Left ventricle myocardium superior (tissue), 1 donor: ENCODE measurements around the gene SKOR2. TPM values are rescaled to one million over a fixed set of nuclear protein-coding genes. Genes with fewer than 3 reads are reported as not detected.

Experiments used
- ATAC-seq: fragments of 200-7000 bp; cut with Tn5 transposase; one replicate; pipeline ENCODE4 v1.9.1; 2020; ENCODE audit warnings: mild to moderate bottlenecking, moderate library complexity
- DNase-seq: peaks from one replicate; pipeline ENCODE4 v3.0.0-alpha.2; 2020
- intact Hi-C: fragments of 100-400 bp; cut with micrococcal nuclease; formaldehyde crosslinking; loops from one replicate; pipeline ENCODE4 v1.11.0; 2022
- long read RNA-seq: library from polyadenylated mRNA; unstranded; transcript quantifications from one replicate; pipeline ENCODE4 v2.0.0, GENCODE V29; 2021
- total RNA-seq: library from RNA; stranded (reverse); fragmentation: NEBNext Ultra II Directional; extraction: Animal tissue kit (Norgen Biotek cat#: 25700); gene quantifications from one replicate; pipeline ENCODE4 v1.2.1, GENCODE V29; 2021
- donor health status: DM: no; HTN: yes; CAD: no; lungs with severe emphysema.

SKOR2 gene, protein sequence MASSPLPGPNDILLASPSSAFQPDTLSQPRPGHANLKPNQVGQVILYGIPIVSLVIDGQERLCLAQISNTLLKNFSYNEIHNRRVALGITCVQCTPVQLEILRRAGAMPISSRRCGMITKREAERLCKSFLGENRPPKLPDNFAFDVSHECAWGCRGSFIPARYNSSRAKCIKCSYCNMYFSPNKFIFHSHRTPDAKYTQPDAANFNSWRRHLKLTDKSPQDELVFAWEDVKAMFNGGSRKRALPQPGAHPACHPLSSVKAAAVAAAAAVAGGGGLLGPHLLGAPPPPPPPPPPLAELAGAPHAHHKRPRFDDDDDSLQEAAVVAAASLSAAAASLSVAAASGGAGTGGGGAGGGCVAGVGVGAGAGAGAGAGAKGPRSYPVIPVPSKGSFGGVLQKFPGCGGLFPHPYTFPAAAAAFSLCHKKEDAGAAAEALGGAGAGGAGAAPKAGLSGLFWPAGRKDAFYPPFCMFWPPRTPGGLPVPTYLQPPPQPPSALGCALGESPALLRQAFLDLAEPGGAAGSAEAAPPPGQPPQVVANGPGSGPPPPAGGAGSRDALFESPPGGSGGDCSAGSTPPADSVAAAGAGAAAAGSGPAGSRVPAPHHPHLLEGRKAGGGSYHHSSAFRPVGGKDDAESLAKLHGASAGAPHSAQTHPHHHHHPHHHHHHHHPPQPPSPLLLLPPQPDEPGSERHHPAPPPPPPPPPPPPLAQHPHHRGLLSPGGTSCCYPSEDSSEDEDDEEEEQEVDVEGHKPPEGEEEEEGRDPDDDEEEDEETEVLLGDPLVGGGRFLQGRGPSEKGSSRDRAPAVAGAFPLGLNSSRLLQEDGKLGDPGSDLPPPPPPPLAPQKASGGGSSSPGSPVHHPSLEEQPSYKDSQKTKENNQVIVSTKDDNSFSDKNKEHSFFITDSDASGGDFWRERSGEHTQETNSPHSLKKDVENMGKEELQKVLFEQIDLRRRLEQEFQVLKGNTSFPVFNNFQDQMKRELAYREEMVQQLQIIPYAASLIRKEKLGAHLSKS
- total RNA-seq = not detected
- long read RNA-seq = 0 reads

DNA sequence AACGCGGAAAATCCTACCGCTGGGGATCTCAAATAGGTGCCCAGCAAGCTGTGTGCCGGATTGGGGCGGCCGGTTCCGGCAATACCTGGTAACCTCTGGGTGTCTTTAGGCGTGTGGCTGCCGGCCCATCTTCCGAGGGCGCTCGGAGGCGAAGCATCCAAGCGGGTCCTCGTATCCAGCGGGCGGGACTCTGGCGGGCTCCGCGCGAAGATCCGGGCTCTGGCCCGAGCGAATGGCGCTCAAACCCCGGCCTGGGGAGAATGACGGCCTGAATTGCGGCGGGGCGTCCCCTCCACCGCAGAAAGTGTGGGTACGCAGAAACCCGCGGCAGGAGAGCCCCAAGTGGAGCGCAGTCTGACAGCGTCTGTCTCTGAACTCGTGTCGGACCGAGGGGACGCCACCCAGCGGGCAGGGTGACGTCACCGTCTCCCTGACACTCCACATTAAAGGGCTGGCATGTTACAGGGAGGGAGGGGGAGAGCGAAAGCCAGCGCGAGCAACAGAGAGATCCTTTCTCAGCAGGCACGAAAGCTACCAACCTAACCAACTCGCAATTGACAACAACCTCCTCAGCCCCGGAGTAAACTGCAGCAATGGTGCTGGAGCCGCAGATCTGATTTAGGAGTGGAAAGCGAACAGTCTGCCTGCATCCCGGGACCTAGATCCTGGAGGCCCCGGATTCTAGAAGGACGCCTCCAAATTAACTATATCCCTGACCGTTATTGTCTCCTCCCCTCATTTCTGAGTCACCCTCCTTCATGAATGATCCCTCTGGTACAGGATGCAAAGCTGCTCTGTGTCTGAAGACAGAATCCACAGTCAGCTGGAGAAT is at the start of gene SKOR2:
TSS of gene SKOR2 (minus strand) at position 372 of the 832 bp plus-strand sequence. CDS start 2,477 bp downstream, outside the sequence.
- DNase-seq = no peak
- no peak for ATAC-seq
- intact Hi-C loops = loop anchor here (10.0 kb wide), 1 partner anchor 343 kb away; no protein-coding TSS in a partner anchor

DNA sequence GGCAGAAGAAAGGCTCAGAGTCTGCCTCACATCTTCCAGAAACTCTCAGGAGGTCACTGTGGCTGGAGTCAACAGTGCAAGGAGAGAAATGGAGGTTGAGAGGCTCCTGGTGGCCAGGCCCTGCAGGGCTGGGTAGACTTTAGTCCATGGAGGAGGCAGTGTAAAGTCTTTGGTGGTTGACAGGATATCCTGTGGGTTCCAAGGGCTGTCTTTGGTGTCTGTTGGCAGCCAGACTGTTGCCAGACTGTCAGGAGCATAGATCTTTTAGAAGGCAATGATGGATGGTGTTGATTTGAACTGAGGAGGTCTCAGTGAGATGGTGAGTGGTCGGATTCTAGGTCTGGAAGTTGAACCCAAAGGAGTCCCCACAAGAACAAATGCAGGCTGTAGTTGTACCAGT is 45.0 kb upstream of the SKOR2 start:
- intact Hi-C loops = no loop called here
- DNase-seq (no peak), ATAC-seq (no peak)

DNA sequence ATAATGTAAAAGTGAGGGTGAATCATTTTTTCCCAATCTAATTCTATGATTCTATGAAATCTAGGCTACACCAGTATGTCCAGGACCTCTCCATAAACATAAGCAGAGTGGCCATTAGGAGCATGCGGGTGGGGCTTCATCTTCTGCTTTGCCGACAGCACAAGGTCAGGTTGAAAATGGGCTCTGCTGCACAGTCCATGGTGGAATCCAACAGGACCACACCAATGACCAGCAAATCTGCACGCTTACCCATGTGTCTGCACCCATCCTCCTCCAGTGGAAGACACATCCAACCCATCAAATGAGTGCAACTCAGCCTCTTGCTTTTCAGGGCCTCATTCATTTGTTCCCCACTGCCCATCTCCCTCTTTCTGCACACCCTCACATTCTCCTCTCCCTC is 43.3 kb upstream of the SKOR2 start:
- intact Hi-C loops = no loop called here
- ATAC-seq = no peak
- no peak for DNase-seq

DNA sequence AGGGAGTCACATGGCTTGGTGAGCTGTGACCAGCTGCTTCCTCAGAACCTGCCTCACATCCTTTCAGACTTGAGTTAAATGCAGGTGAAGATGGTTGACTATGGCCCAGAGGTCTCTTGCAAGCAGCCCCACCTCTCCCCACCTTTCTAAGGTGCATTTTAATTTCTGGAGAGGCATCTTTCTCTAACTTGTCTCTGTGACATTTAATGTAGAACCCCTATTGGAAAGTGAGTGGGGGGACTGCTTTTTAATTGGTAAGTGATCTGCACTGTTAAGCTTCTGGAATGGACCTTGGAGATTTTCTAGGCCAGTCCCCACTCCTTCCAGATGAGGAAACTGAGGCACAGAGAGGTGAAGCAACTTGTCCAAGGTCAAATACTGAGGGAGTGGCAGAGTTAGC is 37.3 kb upstream of the SKOR2 start:
- ATAC-seq = no peak
- intact Hi-C loops = no loop called here
- DNase-seq = no peak

DNA sequence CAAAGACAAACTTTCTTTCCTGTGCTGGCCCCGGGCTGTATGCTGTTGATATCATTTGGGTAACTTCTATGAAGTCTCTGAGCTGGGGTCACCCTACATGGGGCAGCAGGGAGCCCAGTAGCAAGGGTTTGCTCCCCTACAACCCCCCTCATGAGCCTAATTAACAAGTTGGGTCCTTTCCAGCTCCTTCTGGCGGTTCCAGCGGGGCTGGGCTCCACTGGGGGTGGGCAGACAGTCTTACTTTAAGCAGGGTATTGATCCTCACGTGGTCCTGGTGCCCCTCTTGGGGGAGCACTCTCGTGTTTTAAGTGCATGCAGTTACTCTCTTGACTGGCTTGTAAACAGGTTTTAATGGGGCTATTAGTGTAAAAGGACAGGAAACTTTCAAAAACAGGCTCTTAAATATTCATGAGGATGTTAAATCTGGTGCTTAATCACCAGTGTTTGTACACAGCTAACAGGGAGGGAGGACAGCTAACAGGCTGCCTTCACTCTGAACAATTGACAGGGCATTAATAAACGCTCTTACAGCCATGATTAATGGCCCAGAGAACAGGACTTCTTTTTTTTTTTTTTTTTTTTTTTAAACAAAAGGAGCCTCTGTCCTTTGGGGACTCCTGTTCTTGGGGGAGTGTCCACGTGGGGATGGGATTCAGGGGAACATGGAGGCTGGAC is 36.6 kb upstream of the SKOR2 start:
- intact Hi-C loops = no loop called here
- DNase-seq (no peak), ATAC-seq (no peak)

DNA sequence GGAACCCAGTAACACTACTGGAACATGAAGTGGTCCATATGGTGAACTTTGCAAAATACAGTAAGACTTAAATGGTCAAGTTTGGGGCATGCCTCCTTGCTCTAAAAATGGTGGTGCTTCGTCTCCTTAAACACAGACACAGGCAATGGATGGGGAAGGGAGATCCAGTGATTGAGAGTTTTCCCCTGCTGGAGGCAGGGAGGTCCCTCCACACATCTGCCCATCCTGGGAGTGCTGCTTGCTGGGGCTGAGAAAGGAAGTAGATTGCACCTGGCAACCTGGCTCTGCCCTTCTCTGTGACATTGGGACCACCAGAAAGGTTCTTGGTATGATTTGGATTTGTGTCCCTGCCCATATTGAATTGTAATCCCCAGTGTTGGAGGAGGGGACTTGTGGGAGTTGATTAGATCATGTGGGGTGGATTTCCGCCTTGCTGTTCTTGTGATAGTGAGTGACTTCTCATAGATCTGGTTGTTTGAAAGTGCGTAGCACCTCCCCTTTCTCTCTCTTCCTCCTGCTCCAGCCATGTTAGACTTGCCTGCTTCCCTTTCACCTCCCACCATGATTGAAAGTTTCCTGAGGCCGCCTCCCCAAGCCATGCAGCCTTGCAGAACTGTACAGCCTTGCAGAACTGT is 35.4 kb upstream of the SKOR2 start:
- DNase-seq (no peak), ATAC-seq (no peak)
- intact Hi-C loops = no loop called here

DNA sequence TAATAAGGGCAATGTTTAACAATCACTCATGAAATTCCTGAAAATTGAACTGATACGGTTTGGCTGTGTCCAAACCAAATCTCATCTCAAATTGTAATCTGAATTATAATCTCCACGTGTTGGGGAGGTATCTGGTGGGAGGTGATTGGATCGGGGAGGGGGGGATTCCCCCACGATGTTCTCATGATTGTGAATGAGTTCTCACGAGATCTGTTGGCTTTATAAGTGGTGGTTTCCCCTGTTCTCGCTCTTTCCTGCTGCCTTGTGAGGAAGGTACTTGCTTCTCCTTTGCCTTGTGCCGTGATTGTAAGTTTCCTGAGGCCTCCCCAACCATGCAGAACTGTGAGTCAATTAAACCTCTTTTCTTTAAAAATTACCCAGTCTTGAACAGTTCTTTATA is 34.0 kb upstream of the SKOR2 start:
- intact Hi-C loops = no loop called here
- no peak for ATAC-seq
- DNase-seq = no peak

DNA sequence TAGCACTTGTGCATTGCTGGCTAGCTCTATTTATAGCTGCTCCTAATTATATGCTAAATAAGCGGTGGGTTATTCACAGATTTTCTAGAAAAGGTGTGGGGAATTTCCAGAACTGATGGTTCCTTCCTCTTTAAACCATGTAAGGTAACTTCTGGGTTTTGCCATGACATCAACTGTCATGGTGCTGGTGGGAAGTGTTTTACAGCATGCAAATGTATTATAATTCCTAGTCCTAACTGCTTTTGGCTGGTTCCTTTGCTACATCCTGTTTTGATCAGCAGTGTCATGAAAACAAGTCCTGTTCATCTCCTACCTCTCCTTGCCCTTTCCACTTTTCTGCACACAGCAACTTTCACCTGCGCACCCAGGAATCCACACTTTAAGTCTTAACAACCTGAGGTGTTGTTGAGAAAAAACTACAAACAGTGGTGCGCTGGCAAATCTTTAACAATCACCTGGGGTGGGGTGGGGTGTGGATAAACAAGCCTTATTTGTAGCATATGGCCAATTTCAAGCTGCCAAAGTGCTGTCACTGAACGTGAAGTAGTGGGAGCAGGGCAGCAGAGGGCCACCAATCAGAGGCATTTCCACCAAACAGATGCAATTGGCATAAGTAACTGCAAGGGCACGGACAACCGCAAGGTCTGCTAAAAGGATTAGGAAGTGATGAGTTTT is 33.4 kb upstream of the SKOR2 start:
- DNase-seq (no peak), ATAC-seq (no peak)
- intact Hi-C loops = no loop called here

DNA sequence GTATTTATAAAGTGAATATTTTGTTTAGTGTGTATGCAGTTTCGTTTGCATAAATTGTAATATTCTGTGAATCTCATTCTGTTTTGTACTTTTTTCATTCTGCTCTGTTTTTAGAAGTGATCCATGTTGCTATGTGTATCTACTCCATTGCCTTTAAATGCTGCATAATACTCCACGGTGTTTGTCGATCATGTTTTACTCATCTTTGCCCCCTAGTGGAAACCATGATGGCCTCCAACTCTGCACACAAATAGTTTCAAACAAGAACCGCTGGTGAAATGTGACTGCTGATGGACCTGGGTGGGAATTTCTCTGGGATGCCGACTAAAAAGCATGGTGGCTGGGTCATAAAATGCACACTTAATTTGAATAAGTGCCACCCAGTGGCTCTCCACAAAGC is 32.0 kb upstream of the SKOR2 start:
- intact Hi-C loops = no loop called here
- ATAC-seq (no peak), DNase-seq (no peak)

DNA sequence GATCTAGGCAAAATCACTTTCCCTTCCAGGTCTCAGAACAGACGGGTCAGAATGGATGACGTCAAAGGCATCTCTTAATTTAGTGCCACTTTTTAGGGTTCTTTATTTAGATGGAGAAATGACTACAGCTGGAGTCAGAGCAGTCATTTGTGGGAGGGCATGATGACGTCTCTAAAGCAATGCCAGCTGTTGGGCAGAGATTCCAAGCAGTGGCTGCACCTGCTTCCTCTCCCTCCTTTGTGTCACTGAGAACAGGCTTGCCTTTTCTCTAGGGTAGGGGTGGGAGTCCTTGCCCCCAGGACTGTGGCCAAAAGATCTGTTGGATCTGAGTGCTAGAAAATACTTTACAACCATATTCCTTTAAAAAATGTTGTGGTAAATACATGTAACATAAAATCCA is 28.7 kb upstream of the SKOR2 start:
- intact Hi-C loops = no loop called here
- ATAC-seq = no peak
- DNase-seq = no peak

DNA sequence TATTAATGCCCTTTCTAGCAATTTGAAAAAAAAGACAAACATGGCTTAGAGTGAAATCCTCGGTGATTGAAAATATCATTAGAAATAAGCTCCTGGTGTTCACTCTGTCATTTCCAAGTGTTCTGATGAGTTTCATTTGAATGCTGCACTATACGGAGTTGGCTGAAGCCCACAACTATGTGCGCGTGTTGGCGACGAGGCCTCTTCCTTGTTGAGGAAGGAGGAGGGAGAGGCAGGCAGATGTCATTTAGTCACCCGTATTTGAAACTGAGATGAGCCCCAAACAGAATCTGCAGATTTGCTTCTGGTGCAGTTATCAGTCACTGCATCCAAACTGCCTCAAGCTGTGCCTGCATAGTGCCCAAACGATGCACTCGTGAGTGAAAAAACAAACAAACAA is 23.5 kb upstream of the SKOR2 start:
- intact Hi-C loops = no loop called here
- no peak for DNase-seq
- no peak for ATAC-seq

DNA sequence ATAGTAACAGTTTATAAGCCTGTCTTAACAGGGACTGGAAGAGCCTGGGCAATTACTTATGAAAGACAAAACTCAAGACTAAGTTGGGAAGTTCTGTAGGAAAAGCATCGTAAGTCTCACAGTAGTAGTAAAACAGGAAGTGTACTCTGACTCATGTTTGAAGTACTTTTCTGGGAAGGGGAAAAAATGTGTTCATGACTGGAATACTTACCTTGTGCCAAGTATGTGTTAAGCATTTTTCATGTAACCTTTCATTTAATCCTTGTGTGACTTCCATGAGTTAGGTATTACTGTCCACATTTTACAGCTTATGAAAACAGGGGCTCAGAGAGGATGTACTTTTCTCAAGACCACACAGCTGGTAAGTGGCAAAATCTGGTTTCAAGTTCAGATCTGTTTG is 13.7 kb upstream of the SKOR2 start:
- ATAC-seq = no peak
- no peak for DNase-seq
- intact Hi-C loops = no loop called here

DNA sequence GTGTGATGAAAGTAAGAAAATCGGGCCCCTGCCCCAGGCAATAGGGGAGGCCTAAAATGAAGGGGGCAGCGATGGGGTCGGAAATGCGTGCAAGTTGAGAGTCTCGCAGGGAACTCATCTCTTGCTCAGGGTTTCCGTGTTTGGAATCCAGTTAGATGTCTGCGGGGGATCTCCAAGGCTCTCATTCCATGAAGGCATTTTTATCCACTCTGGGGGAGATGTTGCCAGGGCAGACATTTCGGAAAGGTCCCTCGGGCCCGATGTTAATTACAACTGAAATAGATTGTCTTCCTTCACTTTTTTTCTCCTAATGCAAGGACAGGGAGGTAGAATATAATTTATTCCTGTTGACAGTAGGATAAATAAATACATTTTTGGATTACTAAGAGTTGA is 12.8 kb upstream of the SKOR2 start:
- intact Hi-C loops = no loop called here
- ATAC-seq (no peak), DNase-seq (no peak)

DNA sequence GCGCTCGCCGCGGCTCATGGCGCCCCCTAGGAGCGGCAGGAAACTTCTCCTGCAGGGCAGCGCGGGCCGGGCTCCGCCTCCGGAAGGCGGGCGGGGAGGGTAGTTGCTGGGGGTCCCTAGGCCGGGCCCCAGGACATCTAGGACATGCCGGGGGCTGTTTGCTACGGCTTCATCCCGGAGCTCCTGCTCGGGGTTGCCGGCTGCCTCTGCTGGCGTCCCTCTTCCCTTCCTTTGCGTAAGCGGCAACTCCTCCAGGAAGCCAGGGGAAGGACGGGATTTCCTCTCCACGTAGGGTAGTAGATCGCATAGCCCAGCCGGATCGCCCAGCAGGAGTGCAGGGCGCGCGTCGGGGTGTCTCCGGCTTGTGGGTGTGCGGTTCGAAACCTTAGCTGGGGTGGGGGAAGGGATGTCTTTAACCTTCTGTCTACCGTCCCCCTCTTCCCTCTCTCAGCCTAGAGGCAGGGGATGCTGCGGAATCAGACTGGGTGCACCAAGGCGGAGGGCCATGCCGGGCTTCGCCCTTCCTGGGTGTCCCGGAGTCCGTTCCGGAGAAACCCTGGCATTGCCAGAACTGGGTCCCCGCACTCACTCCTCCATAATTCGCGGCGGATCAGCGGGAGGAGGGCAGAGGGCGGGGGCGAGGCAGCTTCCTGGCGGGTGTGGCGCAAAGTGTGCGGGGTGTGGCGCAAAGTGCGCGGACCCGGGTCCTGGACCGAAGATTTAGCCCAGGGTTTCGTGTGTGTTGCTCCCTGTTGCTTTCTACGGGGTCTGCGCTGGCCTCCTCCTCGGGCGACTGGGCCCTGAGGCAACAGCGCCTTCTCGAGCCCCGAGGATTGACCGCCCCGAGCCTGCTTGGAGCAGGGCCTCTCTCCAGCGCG is 12.2 kb upstream of the SKOR2 start:
- ATAC-seq (no peak), DNase-seq (no peak)
- intact Hi-C loops = no loop called here

DNA sequence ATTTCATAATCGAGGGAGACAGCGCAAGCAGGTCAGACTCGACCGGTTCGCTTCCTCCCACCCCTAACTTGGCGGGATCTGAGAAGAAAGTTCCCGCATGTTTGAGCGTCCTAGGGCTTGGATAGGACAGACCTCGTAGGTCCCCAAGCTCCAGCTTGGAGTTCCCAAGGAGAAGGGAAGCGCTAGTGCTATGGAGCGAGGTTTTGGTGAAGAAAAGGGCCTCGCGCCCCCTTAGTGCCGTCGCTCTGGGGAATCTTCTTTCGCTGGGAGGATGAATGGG is 11.6 kb upstream of the SKOR2 start:
- no peak for DNase-seq
- no peak for ATAC-seq
- intact Hi-C loops = no loop called here

DNA sequence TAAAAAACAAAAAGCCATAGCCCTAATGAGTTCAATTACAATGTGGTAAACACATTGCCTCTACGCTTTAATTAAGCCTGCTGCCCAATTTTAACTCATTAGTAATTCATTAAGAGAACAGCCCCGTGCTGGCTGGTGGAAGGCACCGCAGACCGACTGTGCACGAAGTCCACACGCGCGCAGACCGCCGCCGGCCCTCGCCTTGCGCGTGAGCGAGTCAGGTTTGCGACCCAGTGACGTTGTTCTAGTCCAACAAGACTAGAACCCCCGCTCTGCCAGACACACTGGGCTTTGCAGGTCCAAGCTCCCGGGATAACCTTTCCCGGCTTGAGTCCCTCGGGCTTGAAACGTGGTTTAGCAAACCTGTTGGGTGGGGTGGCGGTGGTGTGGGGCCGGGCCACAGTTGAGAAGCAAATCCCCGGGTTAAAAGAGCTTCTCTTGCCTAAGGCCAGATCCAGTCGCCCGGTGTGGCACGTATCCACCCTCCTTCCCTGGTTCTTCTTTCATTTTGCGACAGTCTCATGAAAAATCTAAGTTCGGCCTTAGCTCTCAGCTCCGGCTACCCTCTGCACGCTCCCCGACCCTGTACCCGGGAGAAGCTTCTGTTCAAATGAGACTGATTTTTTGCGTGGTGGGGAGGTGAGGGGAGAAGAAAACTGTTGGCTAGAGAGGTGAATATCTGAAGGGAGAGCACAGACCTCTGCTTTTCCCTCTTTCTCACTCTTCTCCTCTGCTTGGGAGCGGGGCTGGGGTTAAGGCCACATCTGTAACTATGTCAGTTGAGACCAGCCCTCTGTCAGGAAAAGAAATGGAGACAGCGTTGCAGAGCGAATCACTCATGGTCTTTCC is 11.1 kb upstream of the SKOR2 start:
- no peak for DNase-seq
- intact Hi-C loops = no loop called here

More for the DNA sequence above, 11.1 kb upstream of the SKOR2 start:
- ATAC-seq = no peak
